BE2C (cell line): ENCODE measurements around the gene GLB1L3.
"Not testable (repeated sequence)": the region's sequence is repeated elsewhere in the genome, so short reads cannot be mapped to it uniquely, and the experiment has no call there.

Experiments
- DNase-seq: peaks from one replicate; pipeline ENCODE4 v3.0.0-alpha.2; 2020
- H3K27me3 ChIP-seq: fragments of 250-450 bp; sonication (Bioruptor Pico); 2 replicates; pipeline ENCODE4 v1.5.1; 2020; ENCODE audit warnings: mild to moderate bottlenecking
- H3K36me3 ChIP-seq: fragments of 250-450 bp; sonication (Bioruptor Pico); 2 replicates; pipeline ENCODE4 v1.5.1; 2020; ENCODE audit warnings: mild to moderate bottlenecking
- H3K4me1 ChIP-seq: fragments of 250-450 bp; sonication (Bioruptor Pico); 2 replicates; pipeline ENCODE4 v1.5.1; 2020
- H3K4me3 ChIP-seq: 2 replicates; pipeline ENCODE4 v1.5.1; 2011; ENCODE audit warnings: low read depth, low read length
- H3K9me3 ChIP-seq: fragments of 250-450 bp; sonication (Bioruptor Pico); 2 replicates; pipeline ENCODE4 v1.5.1; 2020
- TF ChIP-seq, protein P1 (sequence below): IDR thresholded peaks from 2 replicates; pipeline ENCODE4 v1.5.1; 2012; ENCODE audit warnings: mild to moderate bottlenecking, low read depth, low read length

Gene GLB1L3

DNA sequence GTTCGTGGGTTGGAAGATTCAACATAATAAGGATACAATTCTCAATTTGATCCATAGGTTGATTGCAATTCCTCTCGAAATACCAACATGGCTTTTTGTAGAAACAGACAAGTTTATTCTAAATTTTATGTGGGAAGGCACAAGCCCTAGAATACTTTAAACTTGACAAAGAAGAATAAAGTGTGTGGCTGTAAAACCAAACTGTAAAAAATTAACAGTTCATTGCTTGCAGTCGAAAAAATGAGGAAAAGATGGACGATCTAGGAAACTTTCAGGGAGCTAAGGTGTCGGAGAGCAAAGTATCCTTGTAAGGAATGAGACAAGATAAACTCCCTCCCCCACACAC is 1.0 kb upstream of the GLB1L3 start:
- DNase-seq, result no peak
- no peaks in the 10 kb centered on the region for H3K4me1 ChIP-seq
- H3K4me3 ChIP-seq, result no peak overlapping the region
- TF ChIP-seq, protein P1, sequence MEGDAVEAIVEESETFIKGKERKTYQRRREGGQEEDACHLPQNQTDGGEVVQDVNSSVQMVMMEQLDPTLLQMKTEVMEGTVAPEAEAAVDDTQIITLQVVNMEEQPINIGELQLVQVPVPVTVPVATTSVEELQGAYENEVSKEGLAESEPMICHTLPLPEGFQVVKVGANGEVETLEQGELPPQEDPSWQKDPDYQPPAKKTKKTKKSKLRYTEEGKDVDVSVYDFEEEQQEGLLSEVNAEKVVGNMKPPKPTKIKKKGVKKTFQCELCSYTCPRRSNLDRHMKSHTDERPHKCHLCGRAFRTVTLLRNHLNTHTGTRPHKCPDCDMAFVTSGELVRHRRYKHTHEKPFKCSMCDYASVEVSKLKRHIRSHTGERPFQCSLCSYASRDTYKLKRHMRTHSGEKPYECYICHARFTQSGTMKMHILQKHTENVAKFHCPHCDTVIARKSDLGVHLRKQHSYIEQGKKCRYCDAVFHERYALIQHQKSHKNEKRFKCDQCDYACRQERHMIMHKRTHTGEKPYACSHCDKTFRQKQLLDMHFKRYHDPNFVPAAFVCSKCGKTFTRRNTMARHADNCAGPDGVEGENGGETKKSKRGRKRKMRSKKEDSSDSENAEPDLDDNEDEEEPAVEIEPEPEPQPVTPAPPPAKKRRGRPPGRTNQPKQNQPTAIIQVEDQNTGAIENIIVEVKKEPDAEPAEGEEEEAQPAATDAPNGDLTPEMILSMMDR, result no peak
- peaks cover 83% of the 10 kb centered on the region for H3K27me3 ChIP-seq
- no peaks in the 10 kb centered on the region for H3K36me3 ChIP-seq
- H3K9me3 ChIP-seq, result no peaks in the 10 kb centered on the region

DNA sequence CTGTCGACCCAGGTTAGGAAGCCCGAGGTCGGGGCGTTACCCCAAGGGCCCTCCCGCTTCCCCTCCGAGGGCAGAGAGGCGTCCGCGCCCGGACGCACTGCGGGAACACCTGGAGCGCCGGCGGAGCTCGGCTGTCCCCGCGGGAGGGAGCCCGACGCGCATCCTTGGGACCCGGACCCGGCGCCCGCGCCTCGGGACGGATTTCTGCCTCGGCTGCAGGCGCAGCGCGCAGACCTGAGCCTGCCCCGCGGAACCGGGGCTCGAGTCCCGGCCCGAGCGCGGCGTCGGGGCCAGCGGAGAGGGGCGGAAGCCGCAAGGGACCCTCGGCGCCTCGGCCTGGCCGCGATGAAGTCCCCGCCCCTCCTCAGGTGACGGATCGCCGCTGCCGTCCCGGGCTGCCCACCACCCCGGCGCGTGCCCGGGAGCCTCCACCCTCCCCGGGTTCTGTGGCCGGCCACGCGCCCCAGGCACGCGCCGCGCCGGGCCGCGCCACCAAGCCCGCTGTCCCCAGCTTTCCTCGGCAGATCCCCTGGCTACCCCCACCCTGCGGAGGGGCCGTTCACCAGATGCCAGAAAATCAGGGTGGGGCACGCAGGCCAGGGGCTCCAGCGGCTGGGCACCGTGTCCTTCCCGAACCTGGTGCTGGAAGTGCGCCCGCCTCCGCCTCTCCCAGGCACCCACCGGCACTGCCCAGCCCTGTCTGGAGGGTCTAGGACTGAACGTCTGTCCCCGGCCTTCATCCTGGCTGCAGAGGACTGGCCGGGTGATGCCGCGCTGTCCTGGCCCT is 410 bp downstream of the GLB1L3 start:
- Histone ChIP-seq H3K4me1 (no peaks in the 10 kb centered on the region), H3K9me3 (no peaks in the 10 kb centered on the region), H3K4me3 (no peak overlapping the region; the same call in 1 of the 2 replicates), H3K27me3 (peaks cover 89% of the 10 kb centered on the region), H3K36me3 (no peaks in the 10 kb centered on the region)
- DNase-seq, result no peak
- TF ChIP-seq, protein P1, result no peak

DNA sequence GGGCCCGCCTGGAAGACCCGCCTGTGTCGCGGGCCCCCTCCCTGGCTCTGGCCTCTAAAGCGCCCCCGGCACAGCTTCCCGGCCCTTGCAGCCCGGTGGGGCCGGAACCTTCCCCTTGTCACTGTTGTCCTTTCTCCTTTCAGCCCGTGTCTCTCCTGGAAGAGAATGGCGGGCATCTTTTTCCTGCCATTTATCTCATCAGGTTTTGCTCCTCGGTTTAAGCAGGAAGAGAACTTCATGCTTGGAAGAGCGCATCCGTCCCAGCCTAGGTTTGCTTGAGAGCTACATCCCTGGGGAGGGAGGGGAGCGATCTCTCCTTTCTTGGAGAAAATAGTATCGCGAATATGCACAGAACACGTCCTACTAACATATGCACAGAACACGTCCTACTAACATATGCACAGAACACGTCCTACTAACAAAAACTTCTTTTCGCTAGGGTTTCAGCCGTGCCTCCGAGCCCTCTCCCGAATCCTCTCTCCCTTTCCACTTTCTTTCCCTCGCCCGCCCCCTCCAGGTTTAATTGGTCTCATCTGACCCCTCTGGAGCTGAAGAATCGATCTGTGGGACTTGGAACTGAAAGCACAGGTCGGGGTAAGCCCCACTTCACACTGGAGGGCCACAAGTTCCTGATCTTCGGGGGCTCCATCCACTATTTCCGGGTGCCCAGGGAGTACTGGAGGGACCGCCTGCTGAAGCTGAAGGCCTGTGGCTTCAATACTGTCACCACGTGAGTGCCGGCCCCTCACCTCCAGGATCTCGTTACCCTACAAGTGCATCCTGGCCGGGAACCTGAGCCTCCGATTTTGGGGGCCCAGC is 1.2 kb downstream of the GLB1L3 start:
- Histone ChIP-seq H3K4me3 (no peak overlapping the region), H3K4me1 (no peaks in the 10 kb centered on the region), H3K27me3 (peaks cover 81% of the 10 kb centered on the region), H3K9me3 (no peaks in the 10 kb centered on the region), H3K36me3 (no peaks in the 10 kb centered on the region)
- TF ChIP-seq, protein P1, result no peak
- no peak for DNase-seq

DNA sequence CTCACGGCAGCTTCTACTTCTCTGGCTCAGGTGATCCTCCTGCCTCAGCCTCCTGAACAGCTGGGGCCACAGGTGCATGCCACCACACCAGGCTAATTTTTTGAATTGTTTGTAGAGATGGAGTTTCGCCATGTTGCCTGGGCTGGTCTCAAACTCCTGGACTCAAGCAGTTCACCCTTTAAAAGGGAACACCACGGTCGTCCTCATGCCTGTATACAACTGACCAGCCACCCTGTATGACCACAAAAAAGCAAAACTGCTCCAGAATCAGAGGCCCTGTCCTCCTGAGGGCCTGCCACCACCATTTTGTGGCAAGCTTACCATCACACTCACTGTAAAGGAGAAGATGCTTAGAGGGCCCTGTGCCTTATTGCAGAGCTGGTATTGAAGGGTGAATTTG is 2.2 kb downstream of the GLB1L3 start:
- DNase-seq, result no peak
- Histone ChIP-seq H3K9me3 (no peaks in the 10 kb centered on the region), H3K4me1 (no peaks in the 10 kb centered on the region), H3K4me3 (no peak overlapping the region), H3K27me3 (peaks cover 73% of the 10 kb centered on the region), H3K36me3 (no peaks in the 10 kb centered on the region)
- TF ChIP-seq, protein P1, result no peak

DNA sequence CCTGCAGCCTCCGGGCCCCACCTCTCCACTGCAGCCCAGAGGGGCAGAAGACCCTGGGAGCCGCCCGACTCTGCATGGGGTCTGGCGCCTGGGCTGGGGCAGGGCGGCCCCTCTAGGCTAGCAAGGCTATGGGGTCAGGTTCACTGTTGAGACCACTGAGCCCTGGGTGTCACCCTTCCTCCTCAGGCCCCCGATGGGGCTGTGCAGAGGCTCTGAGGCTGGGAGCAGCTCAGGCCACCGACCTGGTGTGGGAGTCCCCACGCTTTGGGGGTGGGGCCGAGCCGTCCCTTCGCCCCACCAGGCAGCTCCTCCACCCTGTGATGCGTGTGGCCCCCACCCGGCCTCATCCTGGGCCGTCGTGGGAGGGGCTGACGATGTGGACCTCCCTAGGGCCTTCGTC is 5.5 kb downstream of the GLB1L3 start:
- H3K4me3 ChIP-seq, DNase-seq, H3K36me3 ChIP-seq, H3K9me3 ChIP-seq, H3K4me1 ChIP-seq: not testable (repeated sequence)
- peaks cover 40% of the 10 kb centered on the region for H3K27me3 ChIP-seq

DNA sequence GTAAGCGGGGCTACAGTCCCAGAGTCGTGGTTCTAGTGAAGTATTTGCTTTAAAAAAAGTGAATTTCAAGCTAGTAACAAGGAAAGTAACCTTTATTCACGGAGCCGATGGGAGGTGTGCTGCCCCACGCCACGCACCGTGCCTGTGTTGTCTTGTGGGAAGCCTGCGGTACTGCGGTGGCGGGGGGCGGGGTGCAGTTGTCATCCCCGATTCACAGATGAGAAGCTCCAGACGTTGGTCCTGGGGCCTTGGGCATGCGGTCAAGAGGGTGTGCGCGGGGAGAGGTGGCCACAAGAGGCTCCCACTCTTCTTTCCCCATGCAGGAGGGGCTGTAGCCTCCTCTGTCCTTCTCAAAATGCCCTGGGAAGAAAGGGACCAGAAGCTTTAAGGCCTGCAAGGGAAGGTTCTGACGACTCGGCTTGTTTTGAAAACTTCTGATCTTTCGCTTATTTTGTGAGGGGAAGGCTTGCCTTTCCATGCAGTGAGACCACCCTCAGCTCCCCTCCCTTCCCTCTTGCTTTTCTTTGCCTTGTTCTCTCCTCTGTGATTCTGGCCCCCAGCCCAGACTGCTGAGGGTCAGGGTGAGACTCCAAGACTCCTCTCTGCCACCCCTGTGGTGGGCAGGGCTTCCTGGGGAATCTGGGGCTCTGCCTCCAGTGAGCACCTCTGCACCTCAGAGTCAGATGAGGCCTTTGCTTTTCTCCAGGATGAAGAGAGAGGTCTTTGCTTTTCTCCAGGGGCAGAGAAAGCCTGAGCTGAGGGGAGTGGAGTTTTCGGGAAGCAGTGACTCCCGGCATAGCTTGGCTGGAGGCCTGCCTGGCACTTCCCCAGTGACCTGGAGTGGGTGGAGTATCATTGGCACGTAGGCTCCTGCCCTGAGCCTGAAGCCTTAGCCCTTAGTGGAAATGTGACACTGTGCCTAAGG is 6.2 kb downstream of the GLB1L3 start:
- Histone ChIP-seq H3K4me3 (no peak overlapping the region), H3K36me3 (no peaks in the 10 kb centered on the region), H3K4me1 (no peaks in the 10 kb centered on the region), H3K9me3 (no peaks in the 10 kb centered on the region), H3K27me3 (peaks cover 33% of the 10 kb centered on the region)
- TF ChIP-seq, protein P1, result no peak
- DNase-seq, result no peak
